H9 (cell line): ENCODE measurements around the gene DNAAF2. TPM values are rescaled to one million over a fixed set of nuclear protein-coding genes. Genes with fewer than 3 reads are reported as not detected.

Source experiments
- DNase-seq: peaks from one replicate; pipeline ENCODE4 v3.0.0-alpha.2; 2017
- H2AFZ ChIP-seq: one replicate; pipeline ENCODE4 v1.6.1; 2013; ENCODE audit warnings: mild to moderate bottlenecking, low read length, control low read depth, moderate library complexity
- H2AK5ac ChIP-seq: 2 replicates; pipeline ENCODE4 v1.6.1; 2013; ENCODE audit warnings: low read length, control low read depth, mixed read lengths; ENCODE audit not compliant: insufficient read length
- H2BK120ac ChIP-seq: one replicate; pipeline ENCODE4 v1.6.1; 2013; ENCODE audit warnings: low read depth, mild to moderate bottlenecking, low read length, control low read depth, inconsistent platforms; ENCODE audit not compliant: poor library complexity, severe bottlenecking
- H2BK12ac ChIP-seq: 2 replicates; pipeline ENCODE4 v1.6.1; 2013; ENCODE audit warnings: low read length, control low read depth, mixed read lengths, low read depth; ENCODE audit not compliant: insufficient read length
- H2BK15ac ChIP-seq: 2 replicates; pipeline ENCODE4 v1.6.1; 2013; ENCODE audit warnings: low read depth, low read length, control low read depth
- H2BK20ac ChIP-seq: one replicate; pipeline ENCODE4 v1.6.1; 2013; ENCODE audit warnings: low read depth, mild to moderate bottlenecking, low read length, control low read depth, inconsistent platforms; ENCODE audit not compliant: poor library complexity, severe bottlenecking
- H2BK5ac ChIP-seq: 2 replicates; pipeline ENCODE4 v1.6.1; 2013; ENCODE audit warnings: low read length, control low read depth, mixed read lengths; ENCODE audit not compliant: insufficient read length
- H3K14ac ChIP-seq: 2 replicates; pipeline ENCODE4 v1.6.1; 2013; ENCODE audit warnings: low read length, control low read depth; ENCODE audit not compliant: insufficient read depth
- H3K18ac ChIP-seq: 2 replicates; pipeline ENCODE4 v1.6.1; 2013; ENCODE audit warnings: low read depth, mild to moderate bottlenecking, mixed read lengths, low read length, control low read depth; ENCODE audit not compliant: insufficient read length
- H3K23ac ChIP-seq: 2 replicates; pipeline ENCODE4 v1.6.1; 2013; ENCODE audit warnings: low read length, control low read depth, mixed read lengths, low read depth; ENCODE audit not compliant: insufficient read length
- H3K23me2 ChIP-seq: 2 replicates; pipeline ENCODE4 v1.6.1; 2013; ENCODE audit warnings: low read depth, mild to moderate bottlenecking, mixed read lengths, low read length, control low read depth; ENCODE audit not compliant: insufficient read length, poor library complexity, severe bottlenecking
- H3K27ac ChIP-seq: 2 replicates; pipeline ENCODE4 v1.5.1; 2013; ENCODE audit warnings: low read length, control low read depth, mixed read lengths, low read depth; ENCODE audit not compliant: insufficient read length
- H3K27me3 ChIP-seq: 2 replicates; pipeline ENCODE4 v1.6.1; 2013; ENCODE audit warnings: low read length, control low read depth, inconsistent platforms; ENCODE audit not compliant: insufficient read depth
- H3K4ac ChIP-seq: 2 replicates; pipeline ENCODE4 v1.6.1; 2013; ENCODE audit warnings: low read depth, mild to moderate bottlenecking, control low read depth, inconsistent platforms, low read length, moderate library complexity
- H3K4me1 ChIP-seq: 2 replicates; pipeline ENCODE4 v1.6.1; 2013; ENCODE audit warnings: low read length, control low read depth, inconsistent platforms; ENCODE audit not compliant: insufficient read depth
- H3K4me2 ChIP-seq: 2 replicates; pipeline ENCODE4 v1.6.1; 2013; ENCODE audit warnings: low read length, control low read depth, mixed read lengths; ENCODE audit not compliant: insufficient read length, insufficient read depth
- H3K56ac ChIP-seq: 2 replicates; pipeline ENCODE4 v1.6.1; 2013; ENCODE audit warnings: low read depth, mild to moderate bottlenecking, mixed read lengths, low read length, control low read depth; ENCODE audit not compliant: insufficient read length
- H3K79me1 ChIP-seq: 2 replicates; pipeline ENCODE4 v1.6.1; 2013; ENCODE audit warnings: low read depth, mild to moderate bottlenecking, moderate library complexity, low read length, control low read depth, inconsistent platforms; ENCODE audit not compliant: insufficient read depth, poor library complexity, severe bottlenecking
- H3K79me2 ChIP-seq: 2 replicates; pipeline ENCODE4 v1.6.1; 2013; ENCODE audit warnings: low read length, control low read depth, inconsistent platforms; ENCODE audit not compliant: insufficient read depth
- H3K9ac ChIP-seq: 2 replicates; pipeline ENCODE4 v1.6.1; 2013; ENCODE audit warnings: low read length, control low read depth, mixed read lengths; ENCODE audit not compliant: insufficient read length; ENCODE audit errors: extremely low read depth
- H3K9me3 ChIP-seq: one replicate; pipeline ENCODE4 v1.6.1; 2013; ENCODE audit warnings: low read depth, low read length, inconsistent platforms; ENCODE audit not compliant: control insufficient read depth
- H3T11ph ChIP-seq: one replicate; pipeline ENCODE4 v1.6.1; 2013; ENCODE audit warnings: mild to moderate bottlenecking, low read length, control low read depth, inconsistent platforms
- H4K20me1 ChIP-seq: one replicate; pipeline ENCODE4 v1.6.1; 2013; ENCODE audit not compliant: control insufficient read depth, insufficient read length, insufficient read depth
- H4K5ac ChIP-seq: 2 replicates; pipeline ENCODE4 v1.6.1; 2013; ENCODE audit warnings: low read depth, mild to moderate bottlenecking, mixed read lengths, low read length, control low read depth; ENCODE audit not compliant: insufficient read length
- H4K8ac ChIP-seq: replicated peaks from 2 replicates; pipeline ENCODE4 v1.6.1; 2013; ENCODE audit warnings: low read length, control low read depth, mixed read lengths, low read depth; ENCODE audit not compliant: insufficient read length
- H4K91ac ChIP-seq: 2 replicates; pipeline ENCODE4 v1.6.1; 2013; ENCODE audit warnings: low read depth, mild to moderate bottlenecking, moderate library complexity, mixed read lengths, low read length, control low read depth; ENCODE audit not compliant: insufficient read length
- H3K27ac Mint-ChIP-seq, 3 experiments: 2 replicates in 2 of 3; 3 replicates in 1 of 3; pipeline ENCODE4 v1.8.0; 2020 to 2021; ENCODE audit warnings: mixed read lengths in 3 of 3, mild to moderate bottlenecking in 1 of 3, moderate library complexity in 1 of 3
- H3K27me3 Mint-ChIP-seq: 2 replicates; pipeline ENCODE4 v1.8.0; 2021; ENCODE audit warnings: low read depth, mild to moderate bottlenecking, moderate library complexity, mixed read lengths
- H3K36me3 Mint-ChIP-seq, 3 experiments: 2 replicates in 2 of 3; 3 replicates in 1 of 3; pipeline ENCODE4 v1.8.0; 2020 to 2021; ENCODE audit warnings: low read depth in 3 of 3, mixed read lengths in 3 of 3; ENCODE audit not compliant: insufficient read depth in 1 of 3
- H3K4me1 Mint-ChIP-seq, 2 experiments: 2 replicates each; pipeline ENCODE4 v1.8.0; 2020; ENCODE audit warnings: mixed read lengths in 2 of 2
- H3K4me3 Mint-ChIP-seq, 2 experiments: 2 replicates in 1 of 2; 3 replicates in 1 of 2; pipeline ENCODE4 v1.8.0; 2020 to 2021; ENCODE audit warnings: mild to moderate bottlenecking in 2 of 2, mixed read lengths in 2 of 2, moderate library complexity in 1 of 2
- H3K9me3 Mint-ChIP-seq, 2 experiments: 2 replicates in 1 of 2; 3 replicates in 1 of 2; pipeline ENCODE4 v1.8.0; 2020; ENCODE audit warnings: mild to moderate bottlenecking in 2 of 2, mixed read lengths in 2 of 2, moderate library complexity in 1 of 2
- CTCF ChIP-seq: fragments of 200-600 bp; sonication (generic); conservative IDR thresholded peaks from 3 replicates; pipeline ENCODE4 v1.8.0; 2021; ENCODE audit warnings: antibody characterized with exemption, mild to moderate bottlenecking
- WGBS: extraction: QIAGEN DNeasy Blood & Tissue Kit; methylation state at CpG from one replicate; pipeline ENCODE4 v1.1.7; 2013; ENCODE audit warnings: missing lambda C conversion rate, low lambda C conversion rate, mixed read lengths; ENCODE audit not compliant: insufficient read length; ENCODE audit errors: extremely low coverage; 5-methylcytosine and 5-hydroxymethylcytosine counted together
- total RNA-seq: library from RNA; stranded (reverse); gene quantifications from 2 replicates; pipeline ENCODE4 v1.2.1, GENCODE V29; 2021

The DNAAF2 gene
- total RNA-seq, 1 experiment from 2014 or later, result 26.3 TPM

GRCh38 chr14:49589387-49589786 lies 45.7 kb downstream of the DNAAF2 start:
- Histone ChIP-seq H3K23ac (no peak overlapping the region), H4K91ac (no peak overlapping the region), H3K27me3 (no peaks in the 10 kb centered on the region), H2BK15ac (no peak overlapping the region), H3K56ac (no peak overlapping the region), H4K8ac (no peak overlapping the region), H2AFZ (no peak overlapping the region), H2BK12ac (no peak overlapping the region), H3K9ac (no peak overlapping the region), H3K4me2 (no peak overlapping the region), H3T11ph (no peak overlapping the region), H3K9me3 (no peaks in the 10 kb centered on the region), H4K20me1 (no peaks in the 10 kb centered on the region), H3K27ac (no peak overlapping the region), H3K79me1 (peaks cover 1% of the 10 kb centered on the region), H2AK5ac (no peak overlapping the region), H3K79me2 (peaks cover 15% of the 10 kb centered on the region), H2BK5ac (no peak overlapping the region), H3K4me1 (no peaks in the 10 kb centered on the region), H3K14ac (no peak overlapping the region), H3K4ac (no peak overlapping the region), H2BK120ac (no peak overlapping the region), H4K5ac (no peak overlapping the region), H3K18ac (no peak overlapping the region), H3K23me2 (peaks cover 7% of the 10 kb centered on the region), H2BK20ac (no peak overlapping the region)
- no CpG with 5 or more reads among the region's 3 CpGs for WGBS
- DNase-seq, result no peak
- peaks cover 18 to 19% (median 19%) of the 10 kb centered on the region in 3 experiments for H3K36me3 Mint-ChIP-seq
- no peaks in the 10 kb centered on the region for H3K9me3 Mint-ChIP-seq
- H3K27me3 Mint-ChIP-seq, result peaks cover 3% of the 10 kb centered on the region; the same call in 1 of the 2 replicates
- no peak overlapping the region for H3K4me3 Mint-ChIP-seq
- H3K27ac Mint-ChIP-seq, result no peak overlapping the region
- no peak for TF ChIP-seq CTCF
- peaks cover 6 to 7% of the 10 kb centered on the region in 2 experiments; a peak in 3 of 4 replicates for H3K4me1 Mint-ChIP-seq
